HL-60 (cell line): ENCODE results near the gene SDF4.

Experiments used
- CTCF ChIP-seq: IDR thresholded peaks from one replicate; pipeline ENCODE4 v1.5.1; 2011; ENCODE audit warnings: low read length, control low read depth, inconsistent platforms; ENCODE audit not compliant: insufficient read depth
- GABPA ChIP-seq: IDR thresholded peaks from 2 replicates; pipeline ENCODE4 v1.6.1; 2012; ENCODE audit warnings: low read depth
- POLR2AphosphoS5 ChIP-seq: IDR thresholded peaks from 2 replicates; pipeline ENCODE4 v1.6.1; 2012; ENCODE audit warnings: low read depth
- REST ChIP-seq: IDR thresholded peaks from 2 replicates; pipeline ENCODE4 v1.6.1; 2012; ENCODE audit warnings: low read depth; ENCODE audit not compliant: insufficient replicate concordance
- SPI1 ChIP-seq: IDR thresholded peaks from 2 replicates; pipeline ENCODE4 v1.6.1; 2012; ENCODE audit warnings: low read depth, mild to moderate bottlenecking, borderline replicate concordance

- TF ChIP-seq CTCF = no peak
- no peak for TF ChIP-seq REST
- TF ChIP-seq POLR2AphosphoS5 = no peak
- TF ChIP-seq GABPA = no peak
- no peak for TF ChIP-seq SPI1
Measured at GRCh38 chr1:1253314-1253713, 21.5 kb upstream of the SDF4 start.
